IMR-90 (cell line): Measurements from ENCODE around the gene KCTD2. TPM values are rescaled to one million over a fixed set of nuclear protein-coding genes. Genes with fewer than 3 reads are reported as not detected.

ENCODE experiments used
- MAFK ChIP-seq: IDR thresholded peaks from 2 replicates; pipeline ENCODE4 v1.6.1; 2012; ENCODE audit warnings: low read depth, low read length, improper control_type of control experiment
- polyA plus RNA-seq, 3 experiments: library from polyadenylated mRNA; depleted of rRNA; stranded (reverse); fragments of >200 nt; gene quantifications; 2 replicates each; pipeline ENCODE4 v1.2.3, GENCODE V29; 2012; ENCODE audit warnings: low replicate concordance in 1 of 3
- total RNA-seq: library from RNA; depleted of rRNA; stranded (reverse); fragments of >200 nt; gene quantifications from 2 replicates; pipeline ENCODE4 v1.2.3, GENCODE V29; 2012
- TF ChIP-seq, protein P1 (sequence below): fragments of 150-350 bp; IDR thresholded peaks from 2 replicates; pipeline ENCODE4 v1.6.1; 2017; ENCODE audit warnings: mild to moderate bottlenecking, antibody characterized with exemption, low read length, low read depth

Gene KCTD2
- total and polyA plus RNA-seq, 2 of the 4 experiments (the other 2 are of a cell fraction) = 9.1 to 18.4 TPM

DNA sequence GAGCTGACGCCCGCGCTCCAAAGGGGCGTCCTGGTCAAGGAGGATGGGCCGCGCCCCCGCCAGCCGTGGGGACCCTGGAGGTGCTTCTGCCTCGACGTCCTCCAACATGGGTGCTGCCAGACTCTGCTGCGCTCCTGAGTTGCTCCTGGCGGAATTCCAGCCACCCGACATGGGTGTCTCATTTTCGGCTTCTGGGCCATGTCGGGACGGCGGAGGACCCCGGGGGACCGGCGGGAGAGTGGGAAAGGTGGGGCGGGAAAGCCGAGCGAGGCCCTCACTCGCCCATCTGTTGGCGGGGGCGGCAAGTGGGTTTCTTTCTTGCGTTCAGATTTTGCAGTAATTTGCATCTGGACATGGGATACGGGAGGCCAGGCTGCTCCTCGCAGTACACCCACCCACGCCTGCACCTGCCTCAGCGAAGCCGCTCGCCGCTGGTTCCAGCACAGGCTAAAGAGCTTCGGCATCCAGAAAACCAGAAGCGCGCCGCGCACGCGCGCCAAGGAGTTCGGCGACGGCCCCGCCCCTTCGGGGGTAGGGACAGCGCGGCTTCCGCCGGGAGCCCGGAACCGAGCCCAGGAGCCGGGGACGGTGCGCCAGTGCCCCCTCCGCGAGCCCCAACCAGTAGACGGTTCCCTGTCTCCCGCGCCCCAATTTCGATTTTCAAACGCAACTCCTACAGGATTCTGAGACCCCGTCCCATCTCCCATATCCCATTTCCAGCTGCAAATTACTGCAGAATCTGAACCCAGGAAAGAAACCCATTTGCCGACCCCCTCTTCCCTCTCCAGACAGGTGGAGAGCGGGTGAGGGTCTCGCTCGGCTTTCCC, 62.6 kb downstream of the KCTD2 start, which contains the start of gene ARMC7 (continued):
- TF ChIP-seq, protein P1, sequence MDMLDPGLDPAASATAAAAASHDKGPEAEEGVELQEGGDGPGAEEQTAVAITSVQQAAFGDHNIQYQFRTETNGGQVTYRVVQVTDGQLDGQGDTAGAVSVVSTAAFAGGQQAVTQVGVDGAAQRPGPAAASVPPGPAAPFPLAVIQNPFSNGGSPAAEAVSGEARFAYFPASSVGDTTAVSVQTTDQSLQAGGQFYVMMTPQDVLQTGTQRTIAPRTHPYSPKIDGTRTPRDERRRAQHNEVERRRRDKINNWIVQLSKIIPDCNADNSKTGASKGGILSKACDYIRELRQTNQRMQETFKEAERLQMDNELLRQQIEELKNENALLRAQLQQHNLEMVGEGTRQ = no peak
- TF ChIP-seq MAFK = no peak
